Adrenal gland (tissue), 12 donors: Measurements from ENCODE around the gene CFAP97D1. TPM values are rescaled to one million over a fixed set of nuclear protein-coding genes. Genes with fewer than 3 reads are reported as not detected.

Source experiments
- DNase-seq, 7 donors: peaks; one replicate each; pipeline ENCODE4 v3.0.0-alpha.2; 2019 to 2020
- H3K27ac ChIP-seq, 5 donors: fragments of 200-600 bp; sonication (generic) in 4 of 5; 1 replicate in 3 of 5; 2 replicates in 2 of 5; pipeline versions ENCODE4 v1.5.1 to v1.8.0; 2016 to 2020; ENCODE audit warnings: mild to moderate bottlenecking in 1 of 5
- H3K27me3 ChIP-seq: fragments of 200-600 bp; 2 replicates; pipeline ENCODE4 v1.8.0; 2021
- H3K36me3 ChIP-seq, 2 donors: fragments of 200-600 bp; replicated peaks in 1 of 2; 1 replicate in 1 of 2; 2 replicates in 1 of 2; pipeline versions ENCODE4 v1.5.1 to v1.8.0; 2018 to 2022
- H3K4me1 ChIP-seq, 2 donors: fragments of 200-600 bp; replicated peaks in 1 of 2; 1 replicate in 1 of 2; 2 replicates in 1 of 2; pipeline versions ENCODE4 v1.5.1 to v1.8.0; 2018 to 2021
- H3K4me3 ChIP-seq, 4 donors: fragments of 200-600 bp; sonication (generic) in 3 of 4; one replicate each; pipeline ENCODE4 v1.5.1; 2016 to 2018
- H3K9me3 ChIP-seq, 3 donors: fragments of 200-600 bp; sonication (generic) in 1 of 3; replicated peaks in 1 of 3; 1 replicate in 2 of 3; 2 replicates in 1 of 3; pipeline versions ENCODE4 v1.5.1 to v1.8.0; 2016 to 2021
- CTCF ChIP-seq, 6 experiments: fragments of 450-650 bp in 4 of 6; fragments of 200-600 bp in 2 of 6; sonication (generic) in 1 of 6; IDR thresholded peaks; 1 replicate in 5 of 6; 2 replicates in 1 of 6; pipeline versions ENCODE4 v1.5.1 to v1.8.0; 2016 to 2021; ENCODE audit warnings: antibody characterized with exemption in 6 of 6, mild to moderate bottlenecking in 2 of 6, moderate library complexity in 1 of 6
- POLR2A ChIP-seq, 2 donors: fragments of 450-650 bp; IDR thresholded peaks; one replicate each; pipeline ENCODE4 v1.6.1; 2017; ENCODE audit warnings: antibody characterized with exemption in 2 of 2, mild to moderate bottlenecking in 2 of 2, moderate library complexity in 1 of 2
- WGBS, 4 donors: extraction: QIAGEN DNeasy Blood & Tissue Kit in 2 of 4; methylation state at CpG; one replicate each; pipeline versions ENCODE4 v1.1.5 to v1.1.7; 2013 to 2017; 5-methylcytosine and 5-hydroxymethylcytosine counted together
- intact Hi-C, 2 donors: fragments of 100-400 bp; cut with DNase I; formaldehyde crosslinking; loops; one replicate each; pipeline versions ENCODE4 v1.14.1 to v1.15.0; 2022 to 2023
- polyA plus RNA-seq, 3 donors: library from polyadenylated mRNA; stranded (reverse); fragments of 200-250 nt in 2 of 3; fragments of 350-450 nt in 1 of 3; fragmentation: Illumina TruSeq in 1 of 3; extraction: RNeasy Lipid Tissue Mini Kit (QIAGEN cat#74804) in 1 of 3; gene quantifications; one replicate each; pipeline ENCODE4 v1.2.3, GENCODE V29; 2013 to 2014
- total RNA-seq, 9 donors: library from RNA; depleted of rRNA in 4 of 9; stranded (reverse); fragments of >200 nt in 4 of 9; fragments of 120-200 nt in 1 of 9; fragmentation: NEBNext Ultra II Directional in 1 of 9; extraction: Animal tissue kit (Norgen Biotek cat#: 25700) in 1 of 9; gene quantifications; one replicate each; pipeline versions ENCODE4 v1.1.0 to v1.2.4, GENCODE V29; 2013 to 2023
- donor health status: healthy with polysubstance abuse.
- donor health status: Bipolar disorder and iron deficiency.
- donor health status: DM: yes; HTN: yes; CAD: no.
- donor health status: DM: no; HTN: no; CAD: no.
- donor health status: DM: no; HTN: no; CAD: no.
- donor health status: DM: yes; HTN: yes; CAD: no.

Gene CFAP97D1
- total and polyA plus RNA-seq, 12 donors = under 0.01 to 0.28 TPM; not detected in 10

DNA sequence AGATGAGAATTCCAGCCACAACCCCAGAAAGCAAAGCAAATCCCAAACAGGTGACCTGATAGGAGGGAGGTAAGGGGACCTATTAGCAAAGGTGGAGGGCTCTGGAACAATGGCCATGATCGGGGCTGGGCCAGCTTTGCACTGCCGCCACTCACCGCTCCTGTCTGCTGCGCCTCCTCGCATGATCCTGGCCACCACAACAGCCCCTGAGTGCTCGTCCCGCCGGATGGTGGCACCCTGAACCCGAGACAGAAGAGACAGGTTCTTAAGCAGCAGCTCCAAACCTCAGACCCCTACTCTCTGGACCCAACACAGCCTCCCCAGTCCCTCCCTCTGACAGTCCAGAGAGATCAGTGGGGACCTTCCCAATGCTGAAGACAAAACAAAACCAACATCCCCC lies 47.4 kb downstream of the CFAP97D1 start:
- no peak for DNase-seq
- 95 to 98% (median 95%) methylated on average over 9 of the region's 9 CpGs; no CpG with 5 or more reads in 1 of the 4 donors for WGBS, 4 donors
- TF ChIP-seq CTCF (IDR thresholded peaks at IDR 0.05) (no peak), POLR2A (IDR thresholded peaks at IDR 0.05) (no peak)
- Histone ChIP-seq H3K4me3 (no peak overlapping the region), H3K9me3 (no peaks in the 10 kb centered on the region), H3K27ac (no peak overlapping the region), H3K4me1 (peaks cover 6 to 13% of the 10 kb centered on the region in 2 donors), H3K27me3 (no peaks in the 10 kb centered on the region), H3K36me3 (no peaks in the 10 kb centered on the region)
- intact Hi-C loops = no loop called here

DNA sequence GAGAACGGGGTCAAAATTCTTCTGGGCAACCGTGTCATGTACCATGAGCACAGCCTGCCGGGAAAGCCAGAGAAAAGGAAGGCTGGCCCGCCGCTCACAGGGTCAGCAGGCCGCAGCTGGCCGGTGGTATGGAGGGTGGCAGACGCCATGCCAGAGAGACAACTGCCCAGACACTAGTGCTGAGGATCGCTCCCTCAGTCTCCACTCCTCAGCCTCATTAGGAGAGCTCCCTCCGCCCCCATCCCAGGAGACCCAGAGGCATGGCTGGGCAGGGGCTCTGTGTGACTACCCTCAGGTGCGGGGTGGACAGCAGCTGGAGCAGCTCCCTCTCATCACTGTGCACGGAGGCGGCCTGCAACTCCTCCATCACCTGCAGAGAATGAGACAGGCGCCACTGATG lies 49.5 kb downstream of the CFAP97D1 start:
- no peak for DNase-seq
- H3K27ac ChIP-seq = no peak overlapping the region

GRCh38 chr17:43830510-43831140 lies 50.4 kb downstream of the CFAP97D1 start:
- DNase-seq = no peak
- TF ChIP-seq POLR2A (IDR thresholded peaks at IDR 0.05) = no peak
- no peak for TF ChIP-seq CTCF (IDR thresholded peaks at IDR 0.05)
- Histone ChIP-seq H3K9me3 (no peaks in the 10 kb centered on the region), H3K27ac (no peak overlapping the region), H3K4me3 (no peak overlapping the region), H3K4me1 (peaks cover 13% of the 10 kb centered on the region in 2 donors), H3K27me3 (no peaks in the 10 kb centered on the region), H3K36me3 (no peaks in the 10 kb centered on the region)
- intact Hi-C loops = loop anchor here in 1 of 2 donors (10.0 kb wide), 1 partner anchor 46 kb away; the partner anchor contains the start of gene CFAP97D1
- 89 to 96% (median 93%) methylated on average over 7 of the region's 7 CpGs for WGBS, 4 donors

More for the DNA sequence above, 49.5 kb downstream of the CFAP97D1 start:
- no peaks in the 10 kb centered on the region for H3K9me3 ChIP-seq
- peaks cover 13% of the 10 kb centered on the region in 2 donors for H3K4me1 ChIP-seq
- no peaks in the 10 kb centered on the region for H3K36me3 ChIP-seq
- TF ChIP-seq POLR2A (IDR thresholded peaks at IDR 0.05) = no peak
- no peak for TF ChIP-seq CTCF (IDR thresholded peaks at IDR 0.05)
- no peak overlapping the region for H3K4me3 ChIP-seq
- no peaks in the 10 kb centered on the region for H3K27me3 ChIP-seq
- WGBS, 4 donors = 95 to 98% (median 96%) methylated on average over 6 to 14 of the region's 14 CpGs
- intact Hi-C loops = loop anchor here in 1 of 2 donors (10.0 kb wide), 1 partner anchor 45 kb away; the partner anchor contains the start of gene CFAP97D1

- 89 to 94% (median 92%) methylated on average over 4 to 8 of the region's 8 CpGs for WGBS, 4 donors
Observed at GRCh38 chr17:43831633-43832032, 51.4 kb downstream of the CFAP97D1 start.

More at GRCh38 chr17:43831633-43832032, 51.4 kb downstream of the CFAP97D1 start:
- Histone ChIP-seq H3K36me3 (no peaks in the 10 kb centered on the region), H3K27ac (no peak overlapping the region), H3K4me3 (no peak overlapping the region), H3K27me3 (no peaks in the 10 kb centered on the region), H3K4me1 (peaks cover 13% of the 10 kb centered on the region in 2 donors), H3K9me3 (no peaks in the 10 kb centered on the region)
- TF ChIP-seq CTCF (IDR thresholded peaks at IDR 0.05) = no peak
- TF ChIP-seq POLR2A (IDR thresholded peaks at IDR 0.05) = no peak
- intact Hi-C loops = loop anchor here in 1 of 2 donors (10.0 kb wide), 1 partner anchor 47 kb away; the partner anchor contains the start of gene CFAP97D1
- DNase-seq = no peak
